HepG2 (cell line): ENCODE measurements around the gene STARD13. TPM values are rescaled to one million over a fixed set of nuclear protein-coding genes. Genes with fewer than 3 reads are reported as not detected.
A peak's percentile ranks its signal among the peaks of the same experiment; 100 is the strongest.

Source experiments
- GZF1 ChIP-seq: sonication (generic); formaldehyde crosslinking; IDR thresholded peaks from 2 replicates; pipeline ENCODE4 v1.5.1; 2020; ENCODE audit warnings: mild to moderate bottlenecking, missing genetic modification reagents
- HIVEP1 ChIP-seq: sonication (generic); formaldehyde crosslinking; IDR thresholded peaks from 2 replicates; pipeline ENCODE4 v1.4.0; 2020; ENCODE audit warnings: mild to moderate bottlenecking, missing genetic modification reagents
- HNF4A ChIP-seq: sonication (generic); formaldehyde crosslinking; IDR thresholded peaks from 2 replicates; pipeline ENCODE4 v1.4.0; 2020; ENCODE audit warnings: missing genetic modification reagents
- MZF1 ChIP-seq: sonication (generic); formaldehyde crosslinking; IDR thresholded peaks from 2 replicates; pipeline ENCODE4 v1.8.1; 2023; ENCODE audit warnings: mild to moderate bottlenecking, missing genetic modification reagents, borderline replicate concordance
- NBN ChIP-seq: fragments of 450-650 bp; conservative IDR thresholded peaks from 2 replicates; pipeline ENCODE4 v1.6.1; 2017
- RBAK ChIP-seq: sonication (generic); formaldehyde crosslinking; IDR thresholded peaks from 2 replicates; pipeline ENCODE4 v1.5.1; 2020; ENCODE audit warnings: mild to moderate bottlenecking, missing genetic modification reagents
- SSRP1 ChIP-seq: IDR thresholded peaks from 2 replicates; pipeline ENCODE4 v1.6.1; 2016; ENCODE audit warnings: control low read depth
- TEAD2 ChIP-seq: sonication (generic); formaldehyde crosslinking; IDR thresholded peaks from 2 replicates; pipeline ENCODE4 v1.9.0; 2021; ENCODE audit warnings: missing genetic modification reagents
- ZNF124 ChIP-seq: sonication (generic); formaldehyde crosslinking; IDR thresholded peaks from 2 replicates; pipeline ENCODE4 v1.4.0; 2020; ENCODE audit warnings: missing genetic modification reagents
- ZNF34 ChIP-seq: sonication (generic); formaldehyde crosslinking; IDR thresholded peaks from 2 replicates; pipeline ENCODE4 v1.4.0; 2020; ENCODE audit warnings: mild to moderate bottlenecking, missing genetic modification reagents, borderline replicate concordance
- ZNF577 ChIP-seq: sonication (generic); formaldehyde crosslinking; IDR thresholded peaks from 2 replicates; pipeline ENCODE4 v1.4.0; 2020; ENCODE audit warnings: mild to moderate bottlenecking, low read depth, missing genetic modification reagents, borderline replicate concordance
- polyA plus RNA-seq, 8 experiments: library from polyadenylated mRNA; depleted of rRNA in 3 of 8; stranded (reverse) in 7 of 8; unstranded in 1 of 8; fragments of >200 nt; fragmentation: Illumina TruSeq in 4 of 8; extraction: Trizol in 4 of 8; gene quantifications; 2 replicates each; pipeline versions ENCODE4 v1.2.1 to v1.2.3, GENCODE V29; 2011 to 2016; ENCODE audit warnings: low read depth in 4 of 8, missing spikeins in 1 of 8, mixed read lengths in 1 of 8; ENCODE audit not compliant: insufficient read depth in 1 of 8
- total RNA-seq, 5 experiments: library from RNA; depleted of rRNA; stranded (reverse); fragments of >200 nt; fragmentation: Illumina TruSeq; extraction: Trizol; gene quantifications; 2 replicates each; pipeline ENCODE4 v1.2.3, GENCODE V29; 2016; ENCODE audit warnings: low read depth in 1 of 5
- TF ChIP-seq, protein P1 (sequence below): sonication (generic); formaldehyde crosslinking; IDR thresholded peaks from 2 replicates; pipeline ENCODE4 v1.4.0; 2020; ENCODE audit warnings: missing genetic modification reagents
- TF ChIP-seq, protein P2 (sequence below): sonication (generic); formaldehyde crosslinking; IDR thresholded peaks from 2 replicates; pipeline ENCODE4 v1.8.0; 2022; ENCODE audit warnings: mild to moderate bottlenecking, missing genetic modification reagents, borderline replicate concordance
- TF ChIP-seq, protein P3 (sequence below), 2 experiments: sonication (generic) in 1 of 2; formaldehyde crosslinking in 1 of 2; IDR thresholded peaks; 2 replicates each; pipeline versions ENCODE4 v1.6.1 to v1.9.0; 2014 to 2022; ENCODE audit warnings: antibody characterized with exemption in 1 of 2, borderline replicate concordance in 1 of 2, inconsistent platforms in 1 of 2, low read depth in 1 of 2, missing genetic modification reagents in 1 of 2
- TF ChIP-seq, protein P4 (sequence below): sonication (generic); formaldehyde crosslinking; IDR thresholded peaks from 2 replicates; pipeline ENCODE4 v1.5.0; 2020; ENCODE audit warnings: missing genetic modification reagents
- TF ChIP-seq, protein P5 (sequence below), 2 experiments: fragments of 450-650 bp in 1 of 2; sonication (generic) in 1 of 2; formaldehyde crosslinking; IDR thresholded peaks; 2 replicates each; pipeline versions ENCODE4 v1.5.0 to v1.8.0; 2020 to 2022; ENCODE audit warnings: mild to moderate bottlenecking in 1 of 2, missing genetic modification reagents in 1 of 2

Gene STARD13
- total and polyA plus RNA-seq, 2 of the 13 experiments (the other 11 are each of a cell fraction or from before 2014, with no cell fraction given), result 12.8 to 14.3 TPM

DNA sequence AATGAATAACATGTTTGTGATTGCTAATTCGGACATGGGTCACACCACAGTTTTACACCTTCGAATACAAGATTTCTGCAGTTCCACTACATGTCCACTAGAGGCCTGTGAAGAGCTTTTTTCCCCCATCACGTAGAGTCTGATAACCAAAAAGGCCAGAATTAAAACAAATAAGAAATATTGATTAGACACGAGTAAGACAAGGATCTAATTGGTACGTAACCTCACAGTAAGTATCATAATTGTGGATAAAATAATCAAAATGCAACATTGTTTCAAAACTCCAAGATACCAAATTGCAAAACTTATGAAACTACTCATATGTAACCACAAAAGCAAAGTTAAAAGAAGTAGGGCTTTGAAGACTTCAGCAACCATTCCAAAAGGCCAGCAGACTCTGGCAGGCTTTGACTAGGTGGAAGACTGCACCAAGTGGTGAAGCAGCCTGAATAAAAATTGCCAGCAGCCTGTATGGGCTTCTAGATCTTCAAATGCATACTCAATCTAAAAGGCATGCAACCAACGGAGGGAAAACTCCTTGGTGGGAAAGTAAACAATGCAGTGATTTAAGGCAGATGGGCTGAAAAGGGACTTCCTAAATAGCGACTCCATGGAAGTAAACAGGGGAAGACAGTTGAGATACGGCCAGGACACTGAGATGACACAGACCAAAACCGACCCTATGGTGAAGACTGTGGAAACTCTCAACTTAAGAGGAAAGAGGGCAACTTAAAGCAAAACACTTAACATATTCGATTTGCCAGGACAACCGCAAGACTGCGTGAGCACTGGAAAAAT is 56.7 kb downstream of the STARD13 start (continued):
- TF ChIP-seq SSRP1 (CRISPR knock-in tag) (peak; percentile 63; the same call in 1 of the 2 replicates), GZF1 (CRISPR knock-in tag) (no peak), TEAD2 (CRISPR knock-in tag) (0 out of 2 replicates have a peak, but pooled peaks have one; percentile 35), RBAK (no peak), MZF1 (no peak), ZNF34 (CRISPR knock-in tag) (no peak), NBN (no peak), HIVEP1 (no peak), ZNF124 (CRISPR knock-in tag) (no peak), ZNF577 (CRISPR knock-in tag) (no peak), HNF4A (CRISPR knock-in tag) (no peak)
- TF ChIP-seq, protein P1, sequence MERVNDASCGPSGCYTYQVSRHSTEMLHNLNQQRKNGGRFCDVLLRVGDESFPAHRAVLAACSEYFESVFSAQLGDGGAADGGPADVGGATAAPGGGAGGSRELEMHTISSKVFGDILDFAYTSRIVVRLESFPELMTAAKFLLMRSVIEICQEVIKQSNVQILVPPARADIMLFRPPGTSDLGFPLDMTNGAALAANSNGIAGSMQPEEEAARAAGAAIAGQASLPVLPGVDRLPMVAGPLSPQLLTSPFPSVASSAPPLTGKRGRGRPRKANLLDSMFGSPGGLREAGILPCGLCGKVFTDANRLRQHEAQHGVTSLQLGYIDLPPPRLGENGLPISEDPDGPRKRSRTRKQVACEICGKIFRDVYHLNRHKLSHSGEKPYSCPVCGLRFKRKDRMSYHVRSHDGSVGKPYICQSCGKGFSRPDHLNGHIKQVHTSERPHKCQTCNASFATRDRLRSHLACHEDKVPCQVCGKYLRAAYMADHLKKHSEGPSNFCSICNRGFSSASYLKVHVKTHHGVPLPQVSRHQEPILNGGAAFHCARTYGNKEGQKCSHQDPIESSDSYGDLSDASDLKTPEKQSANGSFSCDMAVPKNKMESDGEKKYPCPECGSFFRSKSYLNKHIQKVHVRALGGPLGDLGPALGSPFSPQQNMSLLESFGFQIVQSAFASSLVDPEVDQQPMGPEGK, result no peak
- TF ChIP-seq, protein P2, sequence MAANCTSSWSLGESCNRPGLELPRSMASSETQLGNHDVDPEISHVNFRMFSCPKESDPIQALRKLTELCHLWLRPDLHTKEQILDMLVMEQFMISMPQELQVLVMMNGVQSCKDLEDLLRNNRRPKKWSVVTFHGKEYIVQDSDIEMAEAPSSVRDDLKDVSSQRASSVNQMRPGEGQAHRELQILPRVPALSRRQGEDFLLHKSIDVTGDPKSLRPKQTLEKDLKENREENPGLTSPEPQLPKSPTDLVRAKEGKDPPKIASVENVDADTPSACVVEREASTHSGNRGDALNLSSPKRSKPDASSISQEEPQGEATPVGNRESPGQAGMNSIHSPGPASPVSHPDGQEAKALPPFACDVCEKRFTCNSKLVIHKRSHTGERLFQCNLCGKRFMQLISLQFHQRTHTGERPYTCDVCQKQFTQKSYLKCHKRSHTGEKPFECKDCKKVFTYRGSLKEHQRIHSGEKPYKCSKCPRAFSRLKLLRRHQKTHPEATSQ (CRISPR knock-in tag), result no peak
- TF ChIP-seq, protein P3, sequence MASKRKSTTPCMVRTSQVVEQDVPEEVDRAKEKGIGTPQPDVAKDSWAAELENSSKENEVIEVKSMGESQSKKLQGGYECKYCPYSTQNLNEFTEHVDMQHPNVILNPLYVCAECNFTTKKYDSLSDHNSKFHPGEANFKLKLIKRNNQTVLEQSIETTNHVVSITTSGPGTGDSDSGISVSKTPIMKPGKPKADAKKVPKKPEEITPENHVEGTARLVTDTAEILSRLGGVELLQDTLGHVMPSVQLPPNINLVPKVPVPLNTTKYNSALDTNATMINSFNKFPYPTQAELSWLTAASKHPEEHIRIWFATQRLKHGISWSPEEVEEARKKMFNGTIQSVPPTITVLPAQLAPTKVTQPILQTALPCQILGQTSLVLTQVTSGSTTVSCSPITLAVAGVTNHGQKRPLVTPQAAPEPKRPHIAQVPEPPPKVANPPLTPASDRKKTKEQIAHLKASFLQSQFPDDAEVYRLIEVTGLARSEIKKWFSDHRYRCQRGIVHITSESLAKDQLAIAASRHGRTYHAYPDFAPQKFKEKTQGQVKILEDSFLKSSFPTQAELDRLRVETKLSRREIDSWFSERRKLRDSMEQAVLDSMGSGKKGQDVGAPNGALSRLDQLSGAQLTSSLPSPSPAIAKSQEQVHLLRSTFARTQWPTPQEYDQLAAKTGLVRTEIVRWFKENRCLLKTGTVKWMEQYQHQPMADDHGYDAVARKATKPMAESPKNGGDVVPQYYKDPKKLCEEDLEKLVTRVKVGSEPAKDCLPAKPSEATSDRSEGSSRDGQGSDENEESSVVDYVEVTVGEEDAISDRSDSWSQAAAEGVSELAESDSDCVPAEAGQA (IDR thresholded peaks at IDR 0.05; ENCODE audit: low read depth), result no peak
- TF ChIP-seq, protein P3 (CRISPR knock-in tag; IDR thresholded peaks at IDR 0.05; ENCODE audit: borderline replicate concordance), result no peak
- TF ChIP-seq, protein P4, sequence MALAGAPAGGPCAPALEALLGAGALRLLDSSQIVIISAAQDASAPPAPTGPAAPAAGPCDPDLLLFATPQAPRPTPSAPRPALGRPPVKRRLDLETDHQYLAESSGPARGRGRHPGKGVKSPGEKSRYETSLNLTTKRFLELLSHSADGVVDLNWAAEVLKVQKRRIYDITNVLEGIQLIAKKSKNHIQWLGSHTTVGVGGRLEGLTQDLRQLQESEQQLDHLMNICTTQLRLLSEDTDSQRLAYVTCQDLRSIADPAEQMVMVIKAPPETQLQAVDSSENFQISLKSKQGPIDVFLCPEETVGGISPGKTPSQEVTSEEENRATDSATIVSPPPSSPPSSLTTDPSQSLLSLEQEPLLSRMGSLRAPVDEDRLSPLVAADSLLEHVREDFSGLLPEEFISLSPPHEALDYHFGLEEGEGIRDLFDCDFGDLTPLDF (CRISPR knock-in tag), result 0 out of 2 replicates have a peak, but pooled peaks have one; percentile 29
- TF ChIP-seq, protein P5, sequence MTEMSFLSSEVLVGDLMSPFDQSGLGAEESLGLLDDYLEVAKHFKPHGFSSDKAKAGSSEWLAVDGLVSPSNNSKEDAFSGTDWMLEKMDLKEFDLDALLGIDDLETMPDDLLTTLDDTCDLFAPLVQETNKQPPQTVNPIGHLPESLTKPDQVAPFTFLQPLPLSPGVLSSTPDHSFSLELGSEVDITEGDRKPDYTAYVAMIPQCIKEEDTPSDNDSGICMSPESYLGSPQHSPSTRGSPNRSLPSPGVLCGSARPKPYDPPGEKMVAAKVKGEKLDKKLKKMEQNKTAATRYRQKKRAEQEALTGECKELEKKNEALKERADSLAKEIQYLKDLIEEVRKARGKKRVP (CRISPR knock-in tag; IDR thresholded peaks at IDR 0.05), result peak in 1 of 2 experiments; percentile 21; a peak in 1 of 4 replicates
